GM12878 (cell line): Measurements from ENCODE around the gene AGBL1. TPM values are rescaled to one million over a fixed set of nuclear protein-coding genes. Genes with fewer than 3 reads are reported as not detected.

ENCODE experiments used
- ATAC-seq: fragments of 200-7000 bp; cut with Tn5 transposase; 3 replicates; pipeline ENCODE4 v1.9.1; 2020; ENCODE audit warnings: mild to moderate bottlenecking, moderate library complexity
- BruUV-seq: library from RNA; stranded (reverse); fragments of 400-500 nt; replicated peaks from 2 replicates; lab custom pipeline; 2021; lab: Mats Ljungman, UMichigan
- CTCF ChIA-PET: fragments of 300-600 bp; sonication (Branson Sonifier 250); formaldehyde crosslinking; extraction: SDS; loops from one replicate; lab custom pipeline; 2021; ENCODE audit warnings: inconsistent platforms; lab: Yijun Ruan, JAX
- POLR2A ChIA-PET: fragments of 350-600 bp; formaldehyde crosslinking; extraction: SDS; loops from one replicate; lab custom pipeline; 2021; ENCODE audit warnings: inconsistent platforms; lab: Charles Lee
- RAD21 ChIA-PET: fragments of 300-600 bp; sonication (Branson Sonifier 250); formaldehyde crosslinking; loops from one replicate; lab custom pipeline; 2023; ENCODE audit warnings: antibody characterized with exemption; ENCODE audit not compliant: unreplicated experiment; lab: Charles Lee
- SMC1A ChIA-PET: fragments of 300-600 bp; sonication (Branson Sonifier 250); formaldehyde crosslinking; loops from one replicate; lab custom pipeline; 2023; ENCODE audit not compliant: unreplicated experiment, uncharacterized antibody; lab: Charles Lee
- DNase-seq: peaks from one replicate; pipeline ENCODE4 v3.0.0-alpha.2; 2011; ENCODE audit warnings: low read depth, low spot score
- FAIRE-seq: peaks from 3 replicates; lab custom pipeline; 2011; peaks lifted over from hg19 to GRCh38; lab: Jason Lieb, UNC
- H2AFZ ChIP-seq: 2 replicates; pipeline ENCODE4 v1.6.0; 2011; ENCODE audit warnings: low read depth, low read length, control low read depth; ENCODE audit not compliant: control insufficient read depth
- H3K27ac ChIP-seq: 2 replicates; pipeline ENCODE4 v1.5.1; 2011; ENCODE audit warnings: control low read depth; ENCODE audit not compliant: control insufficient read depth, insufficient read depth
- H3K27me3 ChIP-seq, 2 experiments: replicated peaks in 1 of 2; 2 replicates each; pipeline versions ENCODE4 v1.6.0 to v1.6.1; 2011; ENCODE audit warnings: low read length in 1 of 2; ENCODE audit not compliant: control insufficient read depth in 2 of 2, insufficient read depth in 2 of 2
- H3K36me3 ChIP-seq, 2 experiments: 2 replicates each; pipeline ENCODE4 v1.5.1; 2011; ENCODE audit warnings: low read length in 1 of 2; ENCODE audit not compliant: control insufficient read depth in 2 of 2, insufficient read depth in 2 of 2
- H3K4me1 ChIP-seq: 2 replicates; pipeline ENCODE4 v1.6.1; 2011; ENCODE audit warnings: mild to moderate bottlenecking, low read length, moderate library complexity, mixed read lengths; ENCODE audit not compliant: control insufficient read depth, insufficient read depth
- H3K4me2 ChIP-seq: 2 replicates; pipeline ENCODE4 v1.6.0; 2011; ENCODE audit warnings: control low read depth; ENCODE audit not compliant: control insufficient read depth, insufficient read depth
- H3K4me3 ChIP-seq: fragments of 200-600 bp; sonication (generic); 2 replicates; pipeline ENCODE4 v1.5.1; 2016
- H3K79me2 ChIP-seq: 2 replicates; pipeline ENCODE4 v1.6.0; 2011; ENCODE audit warnings: low read length; ENCODE audit not compliant: control insufficient read depth, insufficient read depth
- H3K9ac ChIP-seq: 2 replicates; pipeline ENCODE4 v1.8.0; 2011; ENCODE audit warnings: low read length, control low read depth, mixed read lengths; ENCODE audit not compliant: control insufficient read depth, insufficient read depth
- H3K9me3 ChIP-seq: replicated peaks from 3 replicates; pipeline ENCODE4 v1.5.1; 2011; ENCODE audit warnings: mild to moderate bottlenecking, low read length; ENCODE audit not compliant: control insufficient read depth, insufficient read depth
- H4K20me1 ChIP-seq: 2 replicates; pipeline ENCODE4 v1.6.0; 2011; ENCODE audit not compliant: control insufficient read depth, insufficient read depth
- CBFB ChIP-seq: IDR thresholded peaks from 2 replicates; pipeline ENCODE4 v1.6.1; 2016; ENCODE audit warnings: antibody characterized with exemption, low read depth
- FOXM1 ChIP-seq: IDR thresholded peaks from 2 replicates; pipeline ENCODE4 v1.6.1; 2012; ENCODE audit warnings: low read depth, mild to moderate bottlenecking, inconsistent platforms, low read length, moderate library complexity
- HDAC6 ChIP-seq: fragments of 200-600 bp; sonication (generic); IDR thresholded peaks from one replicate; pipeline ENCODE4 v1.8.0; 2017; ENCODE audit warnings: antibody characterized with exemption; ENCODE audit not compliant: unreplicated experiment
- JUND ChIP-seq: IDR thresholded peaks from 2 replicates; pipeline ENCODE4 v1.6.1; 2012; ENCODE audit warnings: low read depth, mild to moderate bottlenecking, low read length, improper control_type of control experiment, moderate library complexity
- MTA2 ChIP-seq: fragments of 450-650 bp; IDR thresholded peaks from 2 replicates; pipeline ENCODE4 v1.6.1; 2016; ENCODE audit warnings: low read depth, mild to moderate bottlenecking, moderate library complexity
- RELA ChIP-seq: fragments of 450-650 bp; IDR thresholded peaks from 2 replicates; pipeline ENCODE4 v1.8.0; 2014; ENCODE audit warnings: borderline replicate concordance; ENCODE audit not compliant: partially characterized antibody
- TARDBP ChIP-seq: IDR thresholded peaks from 2 replicates; pipeline ENCODE4 v1.6.1; 2016; ENCODE audit warnings: borderline replicate concordance
- TBL1XR1 ChIP-seq: IDR thresholded peaks from 2 replicates; pipeline ENCODE4 v1.6.1; 2012; ENCODE audit warnings: low read depth, low read length, improper control_type of control experiment
- WGBS: methylation state at CpG from one replicate; pipeline ENCODE4 v1.1.6; 2016; ENCODE audit warnings: low lambda C conversion rate; ENCODE audit not compliant: insufficient replicate concordance, insufficient coverage; ENCODE audit errors: missing lambda C conversion rate; 5-methylcytosine and 5-hydroxymethylcytosine counted together
- in situ Hi-C: fragments of 300-500 bp; cut with MboI; formaldehyde crosslinking; loops from 9 replicates; pipeline ENCODE4 v1.14.3; 2018; ENCODE audit warnings: mixed read lengths
- intact Hi-C: fragments of 100-400 bp; cut with micrococcal nuclease; formaldehyde crosslinking; loops from one replicate; pipeline ENCODE4 v1.14.2; 2022; ENCODE audit not compliant: unreplicated experiment
- polyA plus RNA-seq, 11 experiments: library from polyadenylated mRNA; depleted of rRNA in 4 of 11; unstranded in 6 of 11; stranded (reverse) in 5 of 11; fragments of >200 nt; fragmentation: Nextera tagmentation in 4 of 11; fragmentation: Illumina TruSeq in 1 of 11; extraction: Ambion mirVana in 4 of 11; extraction: Trizol in 1 of 11; gene quantifications; 1 replicate in 1 of 11; 2 replicates in 10 of 11; pipeline versions ENCODE4 v1.2.1 to v1.2.3, GENCODE V29; 2011 to 2016; ENCODE audit warnings: inconsistent platforms in 2 of 11, missing spikeins in 2 of 11, low read depth in 1 of 11
- total RNA-seq, 4 experiments: library from RNA; depleted of rRNA in 3 of 4; stranded (reverse); fragments of >200 nt in 3 of 4; fragmentation: Illumina TruSeq in 1 of 4; extraction: Trizol in 1 of 4; gene quantifications; 2 replicates each; pipeline versions ENCODE4 v1.2.1 to v1.2.3, GENCODE V29; 2013 to 2021
- TF ChIP-seq, protein P1 (sequence below): IDR thresholded peaks from 2 replicates; pipeline ENCODE4 v1.6.1; 2011; ENCODE audit warnings: low read depth, low read length, improper control_type of control experiment, borderline replicate concordance
- TF ChIP-seq, protein P2 (sequence below): fragments of 150-350 bp; IDR thresholded peaks from 2 replicates; pipeline ENCODE4 v1.6.1; 2016; ENCODE audit warnings: low read depth, low read length
- TF ChIP-seq, protein P3 (sequence below): fragments of 450-650 bp; IDR thresholded peaks from 2 replicates; pipeline ENCODE4 v1.6.1; 2018; ENCODE audit warnings: borderline replicate concordance, mild to moderate bottlenecking; ENCODE audit not compliant: partially characterized antibody
- TF ChIP-seq, protein P4 (sequence below): IDR thresholded peaks from 2 replicates; pipeline ENCODE4 v1.6.1; 2011; ENCODE audit warnings: low read depth, mild to moderate bottlenecking, low read length, moderate library complexity, borderline replicate concordance; ENCODE audit errors: extremely low read depth
- TF ChIP-seq, protein P5 (sequence below): fragments of 450-650 bp; IDR thresholded peaks from 2 replicates; pipeline ENCODE4 v1.6.1; 2017; ENCODE audit warnings: antibody characterized with exemption, mild to moderate bottlenecking, moderate library complexity

AGBL1 gene
- total and polyA plus RNA-seq, 10 of the 15 experiments (the other 5 are each of a cell fraction or from before 2014, with no cell fraction given) = not detected

DNA sequence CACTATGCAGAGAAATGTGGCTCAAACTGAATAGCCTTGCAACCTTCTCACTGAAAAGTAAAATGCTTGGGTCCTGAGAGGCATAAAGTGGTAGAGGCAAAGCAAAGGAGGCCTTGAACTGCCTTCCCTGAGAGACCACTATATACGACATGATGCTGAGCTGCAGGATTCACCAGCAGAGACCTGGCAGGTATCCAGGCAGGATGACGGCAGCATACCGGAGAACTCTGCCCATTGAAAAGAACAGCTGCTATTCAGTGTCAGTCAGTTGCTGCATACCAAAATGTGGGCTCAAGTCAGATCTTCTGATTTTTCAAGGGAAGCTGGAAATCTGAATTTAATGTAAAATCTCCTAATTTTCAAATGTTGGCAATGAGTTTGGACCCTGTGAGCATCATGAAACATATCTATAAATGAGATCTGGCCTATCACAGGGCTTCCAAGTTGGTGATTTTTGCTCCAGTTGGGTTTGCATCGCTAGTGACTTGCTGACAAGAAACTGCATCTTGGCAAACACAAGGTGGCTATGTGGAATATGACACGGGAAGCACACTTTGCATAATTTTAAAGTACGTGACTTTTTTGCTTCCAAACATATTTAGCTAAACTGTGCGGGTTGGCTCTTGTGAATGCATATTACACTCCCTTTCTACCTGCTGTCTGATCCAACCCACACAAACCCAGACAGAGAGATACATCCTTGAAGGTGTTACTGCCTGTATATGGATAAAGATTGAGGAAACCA is 529.0 kb downstream of the AGBL1 start:
- no peak overlapping the region for H2AFZ ChIP-seq
- no peaks in the 10 kb centered on the region for H3K4me1 ChIP-seq
- no peak overlapping the region for H3K9ac ChIP-seq
- no peaks in the 10 kb centered on the region for H4K20me1 ChIP-seq
- H3K4me3 ChIP-seq = no peak overlapping the region
- TF ChIP-seq, protein P1, sequence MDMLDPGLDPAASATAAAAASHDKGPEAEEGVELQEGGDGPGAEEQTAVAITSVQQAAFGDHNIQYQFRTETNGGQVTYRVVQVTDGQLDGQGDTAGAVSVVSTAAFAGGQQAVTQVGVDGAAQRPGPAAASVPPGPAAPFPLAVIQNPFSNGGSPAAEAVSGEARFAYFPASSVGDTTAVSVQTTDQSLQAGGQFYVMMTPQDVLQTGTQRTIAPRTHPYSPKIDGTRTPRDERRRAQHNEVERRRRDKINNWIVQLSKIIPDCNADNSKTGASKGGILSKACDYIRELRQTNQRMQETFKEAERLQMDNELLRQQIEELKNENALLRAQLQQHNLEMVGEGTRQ = no peak
- TF ChIP-seq, protein P2, sequence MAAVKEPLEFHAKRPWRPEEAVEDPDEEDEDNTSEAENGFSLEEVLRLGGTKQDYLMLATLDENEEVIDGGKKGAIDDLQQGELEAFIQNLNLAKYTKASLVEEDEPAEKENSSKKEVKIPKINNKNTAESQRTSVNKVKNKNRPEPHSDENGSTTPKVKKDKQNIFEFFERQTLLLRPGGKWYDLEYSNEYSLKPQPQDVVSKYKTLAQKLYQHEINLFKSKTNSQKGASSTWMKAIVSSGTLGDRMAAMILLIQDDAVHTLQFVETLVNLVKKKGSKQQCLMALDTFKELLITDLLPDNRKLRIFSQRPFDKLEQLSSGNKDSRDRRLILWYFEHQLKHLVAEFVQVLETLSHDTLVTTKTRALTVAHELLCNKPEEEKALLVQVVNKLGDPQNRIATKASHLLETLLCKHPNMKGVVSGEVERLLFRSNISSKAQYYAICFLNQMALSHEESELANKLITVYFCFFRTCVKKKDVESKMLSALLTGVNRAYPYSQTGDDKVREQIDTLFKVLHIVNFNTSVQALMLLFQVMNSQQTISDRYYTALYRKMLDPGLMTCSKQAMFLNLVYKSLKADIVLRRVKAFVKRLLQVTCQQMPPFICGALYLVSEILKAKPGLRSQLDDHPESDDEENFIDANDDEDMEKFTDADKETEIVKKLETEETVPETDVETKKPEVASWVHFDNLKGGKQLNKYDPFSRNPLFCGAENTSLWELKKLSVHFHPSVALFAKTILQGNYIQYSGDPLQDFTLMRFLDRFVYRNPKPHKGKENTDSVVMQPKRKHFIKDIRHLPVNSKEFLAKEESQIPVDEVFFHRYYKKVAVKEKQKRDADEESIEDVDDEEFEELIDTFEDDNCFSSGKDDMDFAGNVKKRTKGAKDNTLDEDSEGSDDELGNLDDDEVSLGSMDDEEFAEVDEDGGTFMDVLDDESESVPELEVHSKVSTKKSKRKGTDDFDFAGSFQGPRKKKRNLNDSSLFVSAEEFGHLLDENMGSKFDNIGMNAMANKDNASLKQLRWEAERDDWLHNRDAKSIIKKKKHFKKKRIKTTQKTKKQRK = no peak
- TF ChIP-seq CBFB = no peak
- no peak for TF ChIP-seq HDAC6
- TF ChIP-seq, protein P3, sequence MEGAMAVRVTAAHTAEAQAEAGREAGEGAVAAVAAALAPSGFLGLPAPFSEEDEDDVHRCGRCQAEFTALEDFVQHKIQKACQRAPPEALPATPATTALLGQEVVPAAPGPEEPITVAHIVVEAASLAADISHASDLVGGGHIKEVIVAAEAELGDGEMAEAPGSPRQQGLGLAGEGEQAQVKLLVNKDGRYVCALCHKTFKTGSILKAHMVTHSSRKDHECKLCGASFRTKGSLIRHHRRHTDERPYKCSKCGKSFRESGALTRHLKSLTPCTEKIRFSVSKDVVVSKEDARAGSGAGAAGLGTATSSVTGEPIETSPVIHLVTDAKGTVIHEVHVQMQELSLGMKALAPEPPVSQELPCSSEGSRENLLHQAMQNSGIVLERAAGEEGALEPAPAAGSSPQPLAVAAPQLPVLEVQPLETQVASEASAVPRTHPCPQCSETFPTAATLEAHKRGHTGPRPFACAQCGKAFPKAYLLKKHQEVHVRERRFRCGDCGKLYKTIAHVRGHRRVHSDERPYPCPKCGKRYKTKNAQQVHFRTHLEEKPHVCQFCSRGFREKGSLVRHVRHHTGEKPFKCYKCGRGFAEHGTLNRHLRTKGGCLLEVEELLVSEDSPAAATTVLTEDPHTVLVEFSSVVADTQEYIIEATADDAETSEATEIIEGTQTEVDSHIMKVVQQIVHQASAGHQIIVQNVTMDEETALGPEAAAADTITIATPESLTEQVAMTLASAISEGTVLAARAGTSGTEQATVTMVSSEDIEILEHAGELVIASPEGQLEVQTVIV = no peak
- TF ChIP-seq MTA2 = no peak
- no peak for TF ChIP-seq FOXM1
- TF ChIP-seq, protein P4, sequence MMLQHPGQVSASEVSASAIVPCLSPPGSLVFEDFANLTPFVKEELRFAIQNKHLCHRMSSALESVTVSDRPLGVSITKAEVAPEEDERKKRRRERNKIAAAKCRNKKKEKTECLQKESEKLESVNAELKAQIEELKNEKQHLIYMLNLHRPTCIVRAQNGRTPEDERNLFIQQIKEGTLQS = no peak
- TF ChIP-seq RELA = no peak
- no peak for TF ChIP-seq TARDBP
- TF ChIP-seq TBL1XR1 = no peak
- TF ChIP-seq, protein P5, sequence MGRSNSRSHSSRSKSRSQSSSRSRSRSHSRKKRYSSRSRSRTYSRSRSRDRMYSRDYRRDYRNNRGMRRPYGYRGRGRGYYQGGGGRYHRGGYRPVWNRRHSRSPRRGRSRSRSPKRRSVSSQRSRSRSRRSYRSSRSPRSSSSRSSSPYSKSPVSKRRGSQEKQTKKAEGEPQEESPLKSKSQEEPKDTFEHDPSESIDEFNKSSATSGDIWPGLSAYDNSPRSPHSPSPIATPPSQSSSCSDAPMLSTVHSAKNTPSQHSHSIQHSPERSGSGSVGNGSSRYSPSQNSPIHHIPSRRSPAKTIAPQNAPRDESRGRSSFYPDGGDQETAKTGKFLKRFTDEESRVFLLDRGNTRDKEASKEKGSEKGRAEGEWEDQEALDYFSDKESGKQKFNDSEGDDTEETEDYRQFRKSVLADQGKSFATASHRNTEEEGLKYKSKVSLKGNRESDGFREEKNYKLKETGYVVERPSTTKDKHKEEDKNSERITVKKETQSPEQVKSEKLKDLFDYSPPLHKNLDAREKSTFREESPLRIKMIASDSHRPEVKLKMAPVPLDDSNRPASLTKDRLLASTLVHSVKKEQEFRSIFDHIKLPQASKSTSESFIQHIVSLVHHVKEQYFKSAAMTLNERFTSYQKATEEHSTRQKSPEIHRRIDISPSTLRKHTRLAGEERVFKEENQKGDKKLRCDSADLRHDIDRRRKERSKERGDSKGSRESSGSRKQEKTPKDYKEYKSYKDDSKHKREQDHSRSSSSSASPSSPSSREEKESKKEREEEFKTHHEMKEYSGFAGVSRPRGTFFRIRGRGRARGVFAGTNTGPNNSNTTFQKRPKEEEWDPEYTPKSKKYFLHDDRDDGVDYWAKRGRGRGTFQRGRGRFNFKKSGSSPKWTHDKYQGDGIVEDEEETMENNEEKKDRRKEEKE = no peak
- TF ChIP-seq JUND = no peak
- no peak overlapping the region for H3K4me2 ChIP-seq
- POLR2A ChIA-PET = no interaction called here
- H3K27me3 ChIP-seq = no peaks in the 10 kb centered on the region
- H3K27ac ChIP-seq = no peak overlapping the region
- CTCF ChIA-PET = interaction anchor here (1.0 kb wide), 1 partner anchor 12 kb away, joined by 3 read pairs; no protein-coding TSS in a partner anchor
- H3K79me2 ChIP-seq = no peaks in the 10 kb centered on the region
- DNase-seq (no peak), FAIRE-seq (no peak), ATAC-seq (no peak)
- H3K9me3 ChIP-seq = no peaks in the 10 kb centered on the region
- SMC1A ChIA-PET = no interaction called here
- in situ Hi-C loops (no loop called here), intact Hi-C loops (no loop called here)
- RAD21 ChIA-PET = no interaction called here
- WGBS = 20% methylated on average over 7 of the region's 7 CpGs
- no TSS peak for BruUV-seq
- H3K36me3 ChIP-seq = no peaks in the 10 kb centered on the region
